ENCODE results near the gene POU2F2.

POU2F2 gene

GRCh38 chr19:42166316-42166715 is 34.1 kb upstream of the POU2F2 start:
- TF ChIP-seq, protein P1, sequence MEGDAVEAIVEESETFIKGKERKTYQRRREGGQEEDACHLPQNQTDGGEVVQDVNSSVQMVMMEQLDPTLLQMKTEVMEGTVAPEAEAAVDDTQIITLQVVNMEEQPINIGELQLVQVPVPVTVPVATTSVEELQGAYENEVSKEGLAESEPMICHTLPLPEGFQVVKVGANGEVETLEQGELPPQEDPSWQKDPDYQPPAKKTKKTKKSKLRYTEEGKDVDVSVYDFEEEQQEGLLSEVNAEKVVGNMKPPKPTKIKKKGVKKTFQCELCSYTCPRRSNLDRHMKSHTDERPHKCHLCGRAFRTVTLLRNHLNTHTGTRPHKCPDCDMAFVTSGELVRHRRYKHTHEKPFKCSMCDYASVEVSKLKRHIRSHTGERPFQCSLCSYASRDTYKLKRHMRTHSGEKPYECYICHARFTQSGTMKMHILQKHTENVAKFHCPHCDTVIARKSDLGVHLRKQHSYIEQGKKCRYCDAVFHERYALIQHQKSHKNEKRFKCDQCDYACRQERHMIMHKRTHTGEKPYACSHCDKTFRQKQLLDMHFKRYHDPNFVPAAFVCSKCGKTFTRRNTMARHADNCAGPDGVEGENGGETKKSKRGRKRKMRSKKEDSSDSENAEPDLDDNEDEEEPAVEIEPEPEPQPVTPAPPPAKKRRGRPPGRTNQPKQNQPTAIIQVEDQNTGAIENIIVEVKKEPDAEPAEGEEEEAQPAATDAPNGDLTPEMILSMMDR (IDR thresholded peaks at IDR 0.05; ENCODE audit: low read depth, low read length): no peak
- DNase-seq (ENCODE audit: extremely low read depth, low read depth): no peak

GRCh38 chr19:42165146-42165545 is 32.9 kb upstream of the POU2F2 start:
- DNase-seq (ENCODE audit: extremely low read depth, low read depth): no peak
- TF ChIP-seq, protein P1 (IDR thresholded peaks at IDR 0.05; ENCODE audit: low read depth, low read length): no peak

DNA sequence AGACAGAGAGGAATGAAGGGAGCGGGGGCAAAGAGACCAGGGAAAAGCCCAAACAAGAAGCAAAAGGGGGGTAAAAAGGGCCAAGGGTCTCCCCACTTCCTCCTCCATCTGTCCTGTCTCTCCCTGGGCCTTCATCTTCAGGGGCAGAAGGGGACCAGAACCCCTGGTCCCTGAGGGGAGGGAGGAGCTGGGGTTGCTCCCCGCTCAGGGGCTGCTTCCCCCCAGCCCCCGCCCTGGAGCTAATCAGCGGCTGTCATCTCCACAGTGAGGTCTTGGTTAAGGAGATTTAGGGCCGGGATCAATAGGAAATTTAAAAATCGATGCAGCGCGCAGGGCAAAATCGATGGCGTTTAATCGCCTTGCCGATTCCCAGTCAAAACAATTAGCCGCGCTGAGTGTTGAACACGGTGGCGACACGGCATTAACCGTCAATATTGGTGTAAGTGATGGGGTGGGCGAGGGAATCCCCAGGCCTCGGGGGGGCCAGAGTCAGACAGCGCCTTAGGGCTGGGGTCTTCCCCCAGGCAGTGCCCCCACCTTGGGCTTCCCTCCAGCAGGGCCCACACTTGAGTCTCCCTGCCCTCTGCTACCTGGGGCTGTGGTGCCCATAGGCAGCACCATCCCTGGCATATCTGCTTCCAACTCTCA is 29.5 kb upstream of the POU2F2 start:
- DNase-seq (ENCODE audit: extremely low read depth, low read depth): no peak
- TF ChIP-seq, protein P1 (IDR thresholded peaks at IDR 0.05; ENCODE audit: low read depth, low read length): no peak

GRCh38 chr19:42159942-42160341 is 27.7 kb upstream of the POU2F2 start:
- DNase-seq (ENCODE audit: extremely low read depth, low read depth): no peak

GRCh38 chr19:42158926-42159325 is 26.7 kb upstream of the POU2F2 start:
- TF ChIP-seq, protein P1 (IDR thresholded peaks at IDR 0.05; ENCODE audit: low read depth, low read length): no peak
- no peak for DNase-seq (ENCODE audit: extremely low read depth, low read depth)

More at GRCh38 chr19:42159942-42160341, 27.7 kb upstream of the POU2F2 start:
- TF ChIP-seq, protein P1 (IDR thresholded peaks at IDR 0.05; ENCODE audit: low read depth, low read length): no peak

DNA sequence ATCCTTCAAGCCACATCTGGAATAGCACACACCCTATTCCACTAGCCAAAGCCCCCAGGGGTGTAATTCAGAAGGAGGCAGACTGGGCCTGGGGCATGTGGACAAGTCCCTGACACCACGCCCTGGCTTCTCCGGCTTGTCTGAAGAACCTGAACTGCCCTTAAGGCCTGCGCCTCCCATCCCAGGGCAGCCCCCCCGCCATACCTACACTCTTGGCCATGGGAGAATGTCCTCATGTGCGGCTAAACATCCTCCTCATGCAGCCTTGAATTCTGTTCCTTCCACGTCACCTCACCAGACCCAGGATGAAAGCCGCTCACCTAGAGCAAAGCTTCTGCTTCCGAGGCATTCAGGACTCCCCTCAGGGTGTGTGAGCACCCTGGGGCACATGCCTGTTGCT is 24.3 kb upstream of the POU2F2 start:
- TF ChIP-seq, protein P1 (IDR thresholded peaks at IDR 0.05; ENCODE audit: low read depth, low read length): no peak
- no peak for DNase-seq (ENCODE audit: extremely low read depth, low read depth)

DNA sequence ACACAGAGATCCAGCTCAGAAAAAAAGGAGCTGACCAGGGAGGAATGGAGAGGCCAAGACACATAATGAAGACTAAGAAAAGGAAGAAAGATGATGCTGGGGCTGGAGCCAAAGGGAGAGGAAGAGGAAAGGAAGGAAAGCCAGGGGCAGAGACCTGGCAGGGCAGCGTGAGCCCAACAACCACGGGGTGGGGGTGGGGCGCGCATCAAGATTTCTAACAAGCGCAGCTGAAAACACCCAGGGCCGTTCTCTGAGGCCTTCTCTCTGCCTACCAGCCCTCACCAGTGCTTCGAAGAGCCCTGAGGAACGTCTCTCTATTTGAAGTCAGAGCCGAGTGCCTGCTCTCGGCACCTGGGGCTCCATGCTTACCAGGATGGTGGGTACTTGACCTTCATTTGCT is 23.6 kb upstream of the POU2F2 start:
- TF ChIP-seq, protein P1 (IDR thresholded peaks at IDR 0.05; ENCODE audit: low read depth, low read length): no peak
- DNase-seq (ENCODE audit: extremely low read depth, low read depth): no peak
